GM13977 (cell line): ENCODE measurements around the gene VPS26B.

ENCODE experiments used
- DNase-seq: peaks from one replicate; pipeline ENCODE4 v3.0.0; 2012; ENCODE audit warnings: low spot score
- in situ Hi-C: fragments of 300-500 bp; cut with MboI; formaldehyde crosslinking; loops from one replicate; pipeline ENCODE4 v1.12.0; 2022; ENCODE audit warnings: low sequenced_read_pairs, low pct_unique_long_range_greater_than_20kb, mixed read lengths, inconsistent platforms; ENCODE audit not compliant: unreplicated experiment
- TF ChIP-seq, protein P1 (sequence below): IDR thresholded peaks from 2 replicates; pipeline ENCODE4 v1.5.1; 2012; ENCODE audit warnings: mild to moderate bottlenecking, control low read depth; ENCODE audit not compliant: insufficient read depth; ENCODE audit errors: extremely low read depth, missing control alignments

VPS26B gene

DNA sequence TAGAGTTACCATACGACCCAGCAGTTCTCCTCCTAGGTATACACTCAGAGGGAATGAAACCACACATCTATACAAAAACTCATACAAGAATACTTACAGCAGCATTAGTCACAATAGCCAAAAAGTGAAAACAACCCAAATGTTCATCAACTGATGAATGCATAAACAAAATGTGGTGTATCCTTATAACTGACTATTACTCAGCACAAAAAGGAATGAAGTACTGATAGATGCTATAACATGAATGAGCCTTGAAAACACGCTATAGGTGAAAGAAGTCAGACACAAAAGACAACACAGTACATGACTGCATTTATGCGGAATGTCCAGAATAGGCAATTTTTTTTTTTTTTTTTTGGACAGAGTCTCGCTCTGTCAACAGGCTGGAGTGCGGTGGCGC, 23.8 kb upstream of the VPS26B start:
- in situ Hi-C loops = no loop called here
- TF ChIP-seq, protein P1, sequence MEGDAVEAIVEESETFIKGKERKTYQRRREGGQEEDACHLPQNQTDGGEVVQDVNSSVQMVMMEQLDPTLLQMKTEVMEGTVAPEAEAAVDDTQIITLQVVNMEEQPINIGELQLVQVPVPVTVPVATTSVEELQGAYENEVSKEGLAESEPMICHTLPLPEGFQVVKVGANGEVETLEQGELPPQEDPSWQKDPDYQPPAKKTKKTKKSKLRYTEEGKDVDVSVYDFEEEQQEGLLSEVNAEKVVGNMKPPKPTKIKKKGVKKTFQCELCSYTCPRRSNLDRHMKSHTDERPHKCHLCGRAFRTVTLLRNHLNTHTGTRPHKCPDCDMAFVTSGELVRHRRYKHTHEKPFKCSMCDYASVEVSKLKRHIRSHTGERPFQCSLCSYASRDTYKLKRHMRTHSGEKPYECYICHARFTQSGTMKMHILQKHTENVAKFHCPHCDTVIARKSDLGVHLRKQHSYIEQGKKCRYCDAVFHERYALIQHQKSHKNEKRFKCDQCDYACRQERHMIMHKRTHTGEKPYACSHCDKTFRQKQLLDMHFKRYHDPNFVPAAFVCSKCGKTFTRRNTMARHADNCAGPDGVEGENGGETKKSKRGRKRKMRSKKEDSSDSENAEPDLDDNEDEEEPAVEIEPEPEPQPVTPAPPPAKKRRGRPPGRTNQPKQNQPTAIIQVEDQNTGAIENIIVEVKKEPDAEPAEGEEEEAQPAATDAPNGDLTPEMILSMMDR = no peak
- no peak for DNase-seq

GRCh38 chr11:134202661-134203060, 21.8 kb upstream of the VPS26B start:
- TF ChIP-seq, protein P1 = no peak
- no peak for DNase-seq
- in situ Hi-C loops = no loop called here

- in situ Hi-C loops = no loop called here
- TF ChIP-seq, protein P1 = no peak
- no peak for DNase-seq
These were observed 18.7 kb upstream of the VPS26B start for GRCh38 chr11:134205729-134206128.

GRCh38 chr11:134206185-134206584, 18.3 kb upstream of the VPS26B start:
- TF ChIP-seq, protein P1 = no peak
- in situ Hi-C loops = no loop called here
- no peak for DNase-seq

DNA sequence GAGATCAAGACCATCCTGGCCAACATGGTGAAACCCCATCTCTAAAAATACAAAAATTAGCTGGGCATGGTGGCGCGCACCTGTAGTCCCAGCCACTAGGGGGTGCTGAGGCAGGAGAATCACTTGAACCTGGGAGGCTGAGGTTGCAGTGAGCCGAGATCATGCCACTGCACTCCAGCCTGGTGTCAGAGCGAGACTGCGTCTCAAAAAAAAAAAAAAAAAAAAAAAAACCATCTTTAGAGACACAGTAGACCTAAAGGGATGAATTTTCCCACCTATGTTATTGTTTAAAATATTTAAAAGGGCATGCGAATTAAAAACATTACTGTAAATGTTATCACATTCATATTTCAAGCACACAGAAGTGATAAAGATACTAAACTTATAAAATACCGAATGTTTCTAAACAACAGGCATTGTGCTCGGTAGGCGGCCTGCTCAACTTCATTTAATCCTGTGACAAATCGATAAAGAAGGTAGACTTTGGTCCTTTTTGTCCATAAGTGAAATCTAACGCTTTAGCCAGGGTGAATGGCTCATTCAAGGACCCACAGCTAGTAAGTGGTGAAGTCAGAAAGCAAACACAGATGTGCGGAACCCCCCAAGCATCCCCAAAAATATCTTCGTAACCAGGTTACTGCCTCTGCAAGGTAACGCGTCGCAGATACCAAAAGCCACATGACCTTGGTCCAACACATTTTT, 16.8 kb upstream of the VPS26B start:
- no peak for DNase-seq
- in situ Hi-C loops = no loop called here
- TF ChIP-seq, protein P1 = peak; percentile 74

DNA sequence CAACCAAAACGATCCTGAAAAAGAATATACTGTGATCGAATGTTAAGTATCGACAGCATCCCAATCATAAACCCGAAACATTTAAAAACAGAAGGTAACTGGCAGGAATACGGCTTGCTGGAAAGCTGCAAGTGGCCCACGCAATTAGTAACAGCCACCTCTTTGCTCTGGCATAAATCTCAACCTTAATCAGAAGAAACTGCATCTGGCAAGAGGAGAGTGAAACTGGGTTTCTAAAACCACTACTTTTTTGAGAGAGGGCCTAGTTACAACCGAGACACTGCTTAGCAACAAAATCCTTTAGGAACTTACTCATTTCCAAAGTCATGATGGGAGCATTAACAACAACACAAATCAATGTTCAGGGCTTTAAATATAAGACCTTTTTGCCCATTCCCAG, 8.6 kb upstream of the VPS26B start:
- TF ChIP-seq, protein P1 = no peak
- in situ Hi-C loops = no loop called here
- DNase-seq = no peak
